Naive thymus-derived CD4-positive, alpha-beta T cell (primary cell): ENCODE data around the gene ABHD17C. TPM values are rescaled to one million over a fixed set of nuclear protein-coding genes. Genes with fewer than 3 reads are reported as not detected.

Source experiments
- ATAC-seq: fragments of 150-1000 bp; cut with Tn5 transposase; 2 replicates; pipeline ENCODE4 v1.10.0; 2021; ENCODE audit warnings: mild to moderate bottlenecking, moderate library complexity
- CTCF ChIA-PET: fragments of 350-600 bp; sonication (Branson Sonifier 250); formaldehyde crosslinking; loops from one replicate; lab custom pipeline; 2021; ENCODE audit warnings: antibody characterized with exemption; lab: Charles Lee
- POLR2A ChIA-PET: fragments of 350-600 bp; sonication (Branson Sonifier 250); formaldehyde crosslinking; loops from one replicate; lab custom pipeline; 2021; ENCODE audit warnings: antibody characterized with exemption, inconsistent platforms; lab: Charles Lee
- DNase-seq, 9 donors: peaks; one replicate each; pipeline versions ENCODE4 v3.0.0 to v3.0.0-alpha.2; 2020 to 2022; ENCODE audit warnings: mixed read lengths in 1 of 9
- H3K27ac ChIP-seq: one replicate; pipeline ENCODE4 v1.7.0; 2013; ENCODE audit warnings: mild to moderate bottlenecking, low read depth, low read length, moderate library complexity
- H3K27me3 ChIP-seq, 2 donors: one replicate each; pipeline ENCODE4 v1.7.0; 2013; ENCODE audit warnings: low read length in 2 of 2, mild to moderate bottlenecking in 2 of 2, moderate library complexity in 2 of 2; ENCODE audit not compliant: control insufficient read depth in 2 of 2, insufficient read depth in 2 of 2
- H3K36me3 ChIP-seq, 3 experiments: 1 replicate in 2 of 3; 2 replicates in 1 of 3; pipeline ENCODE4 v1.7.0; 2013; ENCODE audit warnings: low read length in 3 of 3, mild to moderate bottlenecking in 3 of 3, moderate library complexity in 1 of 3; ENCODE audit not compliant: insufficient read depth in 3 of 3, control insufficient read depth in 2 of 3
- H3K4me1 ChIP-seq, 2 donors: one replicate each; pipeline ENCODE4 v1.7.0; 2013; ENCODE audit warnings: low read length in 2 of 2, mild to moderate bottlenecking in 2 of 2, moderate library complexity in 1 of 2; ENCODE audit not compliant: control insufficient read depth in 2 of 2, insufficient read depth in 2 of 2
- H3K4me3 ChIP-seq: 2 replicates; pipeline ENCODE4 v1.7.0; 2013; ENCODE audit warnings: mild to moderate bottlenecking, low read length
- H3K9me3 ChIP-seq, 3 experiments: 1 replicate in 2 of 3; 2 replicates in 1 of 3; pipeline ENCODE4 v1.7.0; 2013; ENCODE audit warnings: low read length in 3 of 3; ENCODE audit not compliant: control insufficient read depth in 2 of 3
- H3K27ac Mint-ChIP-seq, 9 donors: one replicate each; pipeline ENCODE4 v1.8.0; 2020 to 2022; ENCODE audit warnings: mixed read lengths in 9 of 9, mild to moderate bottlenecking in 8 of 9, moderate library complexity in 5 of 9, inconsistent platforms in 2 of 9
- H3K27me3 Mint-ChIP-seq, 5 donors: one replicate each; pipeline ENCODE4 v1.8.0; 2021 to 2022; ENCODE audit warnings: mixed read lengths in 5 of 5, mild to moderate bottlenecking in 1 of 5
- H3K36me3 Mint-ChIP-seq, 5 donors: one replicate each; pipeline ENCODE4 v1.8.0; 2020 to 2022; ENCODE audit warnings: mixed read lengths in 5 of 5, mild to moderate bottlenecking in 3 of 5, inconsistent platforms in 1 of 5
- H3K4me1 Mint-ChIP-seq, 7 donors: one replicate each; pipeline ENCODE4 v1.8.0; 2020 to 2022; ENCODE audit warnings: mixed read lengths in 7 of 7, mild to moderate bottlenecking in 3 of 7, inconsistent platforms in 1 of 7
- H3K4me3 Mint-ChIP-seq, 10 donors: one replicate each; pipeline ENCODE4 v1.8.0; 2020 to 2022; ENCODE audit warnings: mild to moderate bottlenecking in 10 of 10, mixed read lengths in 10 of 10, moderate library complexity in 6 of 10, inconsistent platforms in 2 of 10
- H3K9me3 Mint-ChIP-seq, 11 donors: one replicate each; pipeline ENCODE4 v1.8.0; 2020 to 2022; ENCODE audit warnings: mixed read lengths in 11 of 11, mild to moderate bottlenecking in 4 of 11, inconsistent platforms in 1 of 11, moderate library complexity in 1 of 11
- intact Hi-C, 2 donors: fragments of 100-400 bp; cut with micrococcal nuclease; formaldehyde crosslinking; loops; one replicate each; pipeline ENCODE4 v1.15.1; 2023
- polyA plus RNA-seq, 2 donors: library from polyadenylated mRNA; unstranded; fragments of 300-500 nt; fragmentation: Illumina TruSeq; gene quantifications; one replicate each; pipeline ENCODE4 v1.2.3, GENCODE V29; 2021
- total RNA-seq, 6 experiments: library from RNA in 5 of 6; stranded (reverse) in 5 of 6; gene quantifications; 1 replicate in 5 of 6; 2 replicates in 1 of 6; pipeline ENCODE4 v1.2.3 and lab custom pipeline; 2021 to 2026

The ABHD17C gene
- total and polyA plus RNA-seq, 7 experiments from 2014 or later, result 0.26 to 2.8 (median 1.8) TPM

- Mint-ChIP-seq H3K27ac (no peak overlapping the region), H3K4me3 (no peak overlapping the region), H3K36me3 (peaks cover 0 to 4% (median 0%) of the 10 kb centered on the region in 5 donors), H3K4me1 (no peaks in the 10 kb centered on the region), H3K27me3 (peaks cover 0 to 3% (median 0%) of the 10 kb centered on the region in 5 donors), H3K9me3 (no peaks in the 10 kb centered on the region)
- Histone ChIP-seq H3K36me3 (no peaks in the 10 kb centered on the region), H3K4me3 (no peak overlapping the region), H3K4me1 (no peaks in the 10 kb centered on the region), H3K27me3 (no peaks in the 10 kb centered on the region), H3K9me3 (no peaks in the 10 kb centered on the region), H3K27ac (no peak overlapping the region)
- intact Hi-C loops, result no loop called here
- DNase-seq (no peak), ATAC-seq (no peak)
- ChIA-PET POLR2A (no interaction called here), CTCF (no interaction called here)
Observed at GRCh38 chr15:80732818-80733217, 37.7 kb downstream of the ABHD17C start.

GRCh38 chr15:80733460-80733859, 38.4 kb downstream of the ABHD17C start:
- Mint-ChIP-seq H3K36me3 (peaks cover 0 to 4% (median 0%) of the 10 kb centered on the region in 5 donors), H3K4me3 (no peak overlapping the region), H3K4me1 (no peaks in the 10 kb centered on the region), H3K27ac (no peak overlapping the region), H3K27me3 (peaks cover 0 to 3% (median 0%) of the 10 kb centered on the region in 5 donors), H3K9me3 (peaks cover 0 to 4% (median 0%) of the 10 kb centered on the region in 11 donors)
- DNase-seq (no peak), ATAC-seq (no peak)
- POLR2A ChIA-PET, result no interaction called here
- no peak overlapping the region for H3K4me3 ChIP-seq
- H3K27ac ChIP-seq, result no peak overlapping the region
- H3K4me1 ChIP-seq, result no peaks in the 10 kb centered on the region
- no peaks in the 10 kb centered on the region for H3K27me3 ChIP-seq
- no peaks in the 10 kb centered on the region for H3K9me3 ChIP-seq
- CTCF ChIA-PET, result no interaction called here
- intact Hi-C loops, result no loop called here
- no peaks in the 10 kb centered on the region for H3K36me3 ChIP-seq

- H3K27ac Mint-ChIP-seq, result no peak overlapping the region
- H3K4me3 Mint-ChIP-seq, result no peak overlapping the region
- H3K27me3 ChIP-seq, result no peaks in the 10 kb centered on the region
- CTCF ChIA-PET, result no interaction called here
- intact Hi-C loops, result no loop called here
- H3K9me3 ChIP-seq, result no peaks in the 10 kb centered on the region
- H3K9me3 Mint-ChIP-seq, result peaks cover 0 to 7% (median 0%) of the 10 kb centered on the region in 11 donors
- H3K36me3 ChIP-seq, result no peaks in the 10 kb centered on the region
- H3K36me3 Mint-ChIP-seq, result peaks cover 0 to 4% (median 0%) of the 10 kb centered on the region in 5 donors
- ATAC-seq (no peak), DNase-seq (no peak)
- H3K4me3 ChIP-seq, result no peak overlapping the region
- H3K27ac ChIP-seq, result no peak overlapping the region
- POLR2A ChIA-PET, result no interaction called here
- H3K27me3 Mint-ChIP-seq, result peaks cover 0 to 3% (median 0%) of the 10 kb centered on the region in 5 donors
- no peaks in the 10 kb centered on the region for H3K4me1 ChIP-seq
- no peaks in the 10 kb centered on the region for H3K4me1 Mint-ChIP-seq
Observed at GRCh38 chr15:80735344-80735743, 40.2 kb downstream of the ABHD17C start.

GRCh38 chr15:80736560-80736959, 41.5 kb downstream of the ABHD17C start:
- H3K9me3 Mint-ChIP-seq, result peaks cover 0 to 7% (median 0%) of the 10 kb centered on the region in 11 donors
- no peaks in the 10 kb centered on the region for H3K4me1 ChIP-seq
- H3K36me3 ChIP-seq, result no peaks in the 10 kb centered on the region
- no peaks in the 10 kb centered on the region for H3K4me1 Mint-ChIP-seq
- no peaks in the 10 kb centered on the region for H3K27me3 ChIP-seq
- ChIA-PET POLR2A (no interaction called here), CTCF (no interaction called here)
- no peak overlapping the region for H3K27ac Mint-ChIP-seq
- H3K27me3 Mint-ChIP-seq, result peaks cover 0 to 3% (median 0%) of the 10 kb centered on the region in 5 donors
- intact Hi-C loops, result no loop called here
- DNase-seq, result no peak
- H3K4me3 Mint-ChIP-seq, result no peak overlapping the region
- H3K36me3 Mint-ChIP-seq, result peaks cover 0 to 4% (median 0%) of the 10 kb centered on the region in 5 donors
- H3K27ac ChIP-seq, result no peak overlapping the region
- no peak overlapping the region for H3K4me3 ChIP-seq
- no peaks in the 10 kb centered on the region for H3K9me3 ChIP-seq
- ATAC-seq, result no peak

- peaks cover 0 to 7% (median 0%) of the 10 kb centered on the region in 11 donors for H3K9me3 Mint-ChIP-seq
- peaks cover 0 to 4% (median 0%) of the 10 kb centered on the region in 5 donors for H3K36me3 Mint-ChIP-seq
- H3K4me3 ChIP-seq, result no peak overlapping the region
- ChIA-PET POLR2A (no interaction called here), CTCF (no interaction called here)
- H3K9me3 ChIP-seq, result no peaks in the 10 kb centered on the region
- no peak overlapping the region for H3K27ac Mint-ChIP-seq
- no peak overlapping the region for H3K4me3 Mint-ChIP-seq
- DNase-seq, result no peak
- H3K36me3 ChIP-seq, result no peaks in the 10 kb centered on the region
- H3K27me3 Mint-ChIP-seq, result peaks cover 0 to 3% (median 0%) of the 10 kb centered on the region in 5 donors
- ATAC-seq, result no peak
- no peak overlapping the region for H3K27ac ChIP-seq
- no peaks in the 10 kb centered on the region for H3K4me1 Mint-ChIP-seq
- no peaks in the 10 kb centered on the region for H3K4me1 ChIP-seq
- no peaks in the 10 kb centered on the region for H3K27me3 ChIP-seq
- intact Hi-C loops, result no loop called here
Observed at GRCh38 chr15:80739919-80740318, 44.8 kb downstream of the ABHD17C start.

GRCh38 chr15:80742081-80742480, 47.0 kb downstream of the ABHD17C start:
- no peak overlapping the region for H3K4me3 Mint-ChIP-seq
- DNase-seq (no peak), ATAC-seq (no peak)
- no peaks in the 10 kb centered on the region for H3K4me1 Mint-ChIP-seq
- H3K36me3 ChIP-seq, result no peaks in the 10 kb centered on the region
- H3K27me3 ChIP-seq, result no peaks in the 10 kb centered on the region
- peaks cover 0 to 14% (median 4%) of the 10 kb centered on the region in 11 donors for H3K9me3 Mint-ChIP-seq
- ChIA-PET POLR2A (no interaction called here), CTCF (no interaction called here)
- H3K36me3 Mint-ChIP-seq, result peaks cover 0 to 9% (median 0%) of the 10 kb centered on the region in 5 donors
- no peaks in the 10 kb centered on the region for H3K4me1 ChIP-seq
- H3K4me3 ChIP-seq, result no peak overlapping the region
- H3K9me3 ChIP-seq, result no peaks in the 10 kb centered on the region
- intact Hi-C loops, result no loop called here
- no peak overlapping the region for H3K27ac Mint-ChIP-seq
- H3K27ac ChIP-seq, result no peak overlapping the region
- peaks cover 0 to 3% (median 0%) of the 10 kb centered on the region in 5 donors for H3K27me3 Mint-ChIP-seq

- DNase-seq (no peak), ATAC-seq (no peak)
- Mint-ChIP-seq H3K36me3 (peaks cover 0 to 12% (median 5%) of the 10 kb centered on the region in 5 donors), H3K27ac (no peak overlapping the region), H3K27me3 (peaks cover 0 to 1% (median 0%) of the 10 kb centered on the region in 5 donors), H3K9me3 (peaks cover 0 to 12% (median 4%) of the 10 kb centered on the region in 11 donors), H3K4me3 (no peak overlapping the region), H3K4me1 (peaks cover 0 to 4% (median 0%) of the 10 kb centered on the region in 7 donors)
- Histone ChIP-seq H3K4me3 (no peak overlapping the region), H3K27me3 (no peaks in the 10 kb centered on the region), H3K4me1 (no peaks in the 10 kb centered on the region), H3K27ac (no peak overlapping the region), H3K36me3 (no peaks in the 10 kb centered on the region), H3K9me3 (no peaks in the 10 kb centered on the region)
- intact Hi-C loops, result no loop called here
- ChIA-PET CTCF (no interaction called here), POLR2A (no interaction called here)
Observed at GRCh38 chr15:80743189-80743833, 48.2 kb downstream of the ABHD17C start.
